NOMO-1 (cell line): Measurements from ENCODE around the gene PGA4.
"Not testable (repeated sequence)": the region's sequence is repeated elsewhere in the genome, so short reads cannot be mapped to it uniquely, and the experiment has no call there.

Source experiments
- DNase-seq, 2 experiments: peaks; one replicate each; lab custom pipeline; 2025; ENCODE audit not compliant: unreplicated experiment in 2 of 2; lab: John Stamatoyannopoulos, UW

PGA4 gene

DNA sequence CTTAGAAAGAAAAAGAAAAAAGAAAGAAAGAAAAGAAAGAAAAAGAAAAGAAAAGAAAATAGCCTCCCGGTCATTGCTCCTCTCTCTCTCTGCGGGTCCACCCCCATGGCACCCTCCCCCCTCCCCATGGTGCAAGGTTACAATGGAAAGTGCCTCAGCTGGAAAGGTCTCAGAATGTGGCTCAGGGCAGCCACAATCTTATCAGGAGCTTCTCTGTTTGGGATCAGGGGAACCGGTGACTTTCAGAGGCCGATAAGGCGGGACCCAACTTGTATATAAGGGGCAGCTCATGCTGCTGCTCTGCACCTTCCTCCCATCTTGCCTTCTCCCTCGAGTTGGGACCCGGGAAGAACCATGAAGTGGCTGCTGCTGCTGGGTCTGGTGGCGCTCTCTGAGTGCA is at the start of gene PGA4:
TSS of gene PGA4 (plus strand) at position 301 of the 400 bp plus-strand sequence. CDS start at position 355, 54 bp downstream.
- DNase-seq = not testable (repeated sequence)

DNA sequence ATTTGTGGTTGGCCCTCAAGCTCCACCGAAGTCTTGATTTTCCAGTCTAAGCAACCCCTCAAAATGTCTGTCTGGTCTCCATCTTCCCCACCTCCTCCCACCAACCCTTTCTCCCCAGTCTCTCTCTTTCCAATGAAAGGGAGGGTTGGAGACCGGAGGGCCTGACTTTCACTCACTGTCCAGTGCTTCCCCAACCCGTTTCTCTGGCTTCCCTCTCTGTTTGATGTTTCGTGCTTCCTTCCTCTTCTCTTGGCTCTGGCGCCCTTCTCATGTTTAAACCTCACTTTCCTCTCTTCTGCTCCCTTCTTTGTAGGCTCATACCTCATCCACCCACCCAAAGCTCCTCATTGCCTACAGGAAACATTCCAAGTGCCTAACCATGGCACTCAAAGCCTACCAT is 49.8 kb upstream of the PGA4 start:
- DNase-seq = peak in 1 of 2 experiments; percentile 17

- DNase-seq = no peak
Measured at GRCh38 chr11:61172888-61173287, 49.3 kb upstream of the PGA4 start.

DNA sequence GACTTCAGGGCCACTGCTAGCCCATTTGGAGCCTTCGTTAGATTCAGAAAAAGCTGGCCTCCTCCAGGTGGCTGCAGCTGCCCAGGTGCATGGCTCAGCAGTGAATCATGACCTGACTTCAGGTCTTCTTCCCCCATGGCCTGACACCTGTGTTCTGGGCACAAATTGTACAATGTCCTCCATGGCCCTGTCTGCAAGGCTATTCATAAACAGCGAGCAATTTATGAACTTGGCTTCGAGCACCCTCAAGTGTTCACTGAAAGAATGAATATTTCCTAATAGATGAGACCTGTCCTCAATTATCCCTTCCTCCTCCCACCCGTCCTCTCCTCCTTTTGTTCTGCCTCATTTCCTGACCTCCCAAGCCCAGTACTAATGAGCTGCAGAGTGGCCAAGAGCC is 48.7 kb upstream of the PGA4 start:
- DNase-seq = no peak

DNA sequence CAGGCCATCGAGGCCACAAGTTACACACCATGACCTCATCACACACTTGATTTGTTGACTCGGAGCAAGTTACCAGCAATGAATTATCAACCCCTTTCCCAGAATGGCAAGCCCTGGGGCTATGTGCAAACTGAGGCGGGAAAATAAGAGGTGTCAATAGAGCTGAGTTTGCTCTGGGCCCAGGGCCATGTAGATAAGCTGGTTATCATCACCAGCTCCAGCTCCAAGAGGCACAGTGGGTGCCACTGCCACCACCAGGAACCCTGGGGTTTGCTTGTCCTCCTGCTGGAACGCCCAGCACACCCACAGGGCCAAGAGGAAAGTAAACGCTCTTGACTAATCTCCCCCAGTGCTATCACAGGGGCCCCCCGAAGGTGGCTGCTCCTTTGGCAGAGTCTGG is 47.9 kb upstream of the PGA4 start:
- no peak for DNase-seq

DNA sequence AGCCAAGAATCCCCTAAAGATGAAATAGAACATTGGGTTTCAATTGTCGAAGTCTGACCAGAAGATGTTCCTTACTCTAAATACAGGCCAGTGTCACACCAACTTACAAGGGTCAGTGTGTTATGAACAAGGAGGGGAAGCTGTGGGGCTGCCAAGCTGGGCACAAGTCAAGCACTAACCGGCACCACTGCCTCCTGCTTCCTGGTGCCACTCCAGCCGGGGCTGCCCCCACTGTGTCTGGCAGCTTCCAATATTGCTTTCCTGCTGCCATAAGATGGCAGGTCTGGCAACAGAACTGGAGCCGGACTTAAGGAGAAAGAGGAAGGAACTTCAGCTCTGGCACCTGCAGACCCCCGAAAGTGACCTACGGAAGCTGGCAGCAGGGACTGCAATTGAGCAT is 47.2 kb upstream of the PGA4 start:
- no peak for DNase-seq

DNA sequence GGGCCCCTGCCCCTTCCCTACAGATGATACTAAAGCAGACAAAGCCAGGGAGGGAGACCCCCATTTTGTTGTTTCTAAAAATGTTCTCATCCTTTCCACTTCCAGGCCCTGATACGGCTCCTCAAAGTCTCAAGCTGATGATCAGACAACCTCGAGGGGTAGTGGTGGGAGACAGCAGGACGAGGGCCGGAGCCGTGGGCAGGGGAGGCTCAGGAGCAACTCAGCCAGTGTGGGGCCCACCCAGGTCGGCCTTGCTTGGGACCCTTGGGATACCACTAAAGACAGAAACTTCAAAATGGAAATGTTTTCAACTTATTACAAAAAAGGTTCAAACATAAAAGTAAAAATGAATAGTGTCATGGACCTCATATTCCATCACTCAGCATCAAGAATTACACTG is 45.7 kb upstream of the PGA4 start:
- no peak for DNase-seq

DNA sequence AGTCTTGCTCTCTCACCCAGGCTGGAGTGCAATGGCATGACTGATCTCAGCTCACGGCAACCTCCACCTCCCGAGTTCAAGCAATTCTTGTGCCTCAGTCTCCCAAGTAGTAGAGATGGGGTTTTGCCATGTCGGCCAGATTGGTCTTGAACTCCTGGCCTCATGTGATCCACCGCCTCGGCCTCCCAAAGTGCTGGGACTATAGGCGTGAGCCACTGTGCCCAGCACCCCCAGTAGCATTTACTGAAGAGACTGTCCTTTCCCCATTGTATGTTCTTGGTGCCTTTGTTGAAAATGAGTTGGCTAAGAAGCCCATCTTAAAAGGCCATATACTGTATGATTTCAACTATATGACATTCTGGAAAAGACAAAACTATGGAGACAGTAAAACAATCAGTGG is 41.9 kb upstream of the PGA4 start:
- DNase-seq = not testable (repeated sequence)

DNA sequence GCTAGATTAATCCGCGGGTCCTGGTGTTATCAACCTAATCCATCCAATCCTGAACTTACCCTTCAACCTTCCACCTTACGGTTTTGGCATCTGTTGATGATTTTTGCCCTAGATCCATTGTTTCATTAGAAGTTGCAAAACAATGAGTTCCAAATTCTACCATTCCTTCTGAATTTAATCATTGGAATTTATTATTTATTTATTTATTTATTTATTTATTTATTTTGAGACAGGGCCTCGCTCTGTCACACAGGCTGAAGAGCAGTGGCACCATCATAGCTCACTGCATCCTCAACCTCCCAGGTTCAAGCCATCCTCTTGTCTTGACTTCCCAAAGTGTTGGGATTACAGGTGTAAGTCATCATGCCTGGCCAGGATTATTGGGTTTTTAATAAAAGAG is 40.7 kb upstream of the PGA4 start:
- no peak for DNase-seq

DNA sequence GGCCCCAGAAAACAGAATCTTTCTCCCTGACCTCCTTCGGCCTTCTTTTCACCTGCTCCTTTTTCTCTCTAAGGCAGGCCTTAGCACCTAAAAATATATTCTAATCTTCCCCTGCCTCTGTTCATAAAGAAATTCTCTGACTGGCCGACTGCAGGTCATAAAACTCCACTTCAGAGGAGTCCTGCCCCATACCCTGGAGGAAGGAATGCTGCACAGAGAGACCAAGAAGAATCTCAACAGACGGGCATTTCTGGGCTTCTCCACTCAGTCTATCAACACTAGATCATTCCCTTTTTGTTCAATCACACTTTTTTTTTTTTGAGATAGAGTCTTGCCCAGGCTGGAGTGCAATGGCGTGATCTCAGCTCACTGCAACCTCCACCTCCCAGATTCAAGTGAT is 38.5 kb upstream of the PGA4 start:
- DNase-seq = no peak

DNA sequence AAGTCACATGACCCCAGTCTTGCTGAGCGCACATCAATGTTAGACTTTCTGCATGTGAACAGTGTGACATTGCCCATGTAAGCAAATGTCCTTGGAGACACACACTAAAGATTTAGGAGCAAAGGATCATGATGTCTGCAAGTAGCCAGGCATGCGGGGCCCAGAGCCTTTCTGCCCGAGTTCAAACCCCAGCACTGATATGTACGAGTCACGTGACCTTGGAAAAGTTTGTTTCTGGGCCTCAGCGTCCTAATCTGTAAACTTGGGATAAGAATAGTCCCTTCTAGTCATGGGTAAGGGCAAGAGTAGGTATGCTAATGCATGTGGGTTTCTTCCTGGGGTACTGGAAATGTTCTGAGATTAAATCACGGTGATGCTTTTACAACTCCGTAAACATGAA is 35.6 kb upstream of the PGA4 start:
- no peak for DNase-seq

- peak; percentile 32 to 70 for DNase-seq
Measured at GRCh38 chr11:61187505-61188130, 34.5 kb upstream of the PGA4 start.

- DNase-seq = no peak
Measured at GRCh38 chr11:61189933-61190332, 32.2 kb upstream of the PGA4 start.

- DNase-seq = no peak
Measured at GRCh38 chr11:61193596-61193995, 28.6 kb upstream of the PGA4 start.

DNA sequence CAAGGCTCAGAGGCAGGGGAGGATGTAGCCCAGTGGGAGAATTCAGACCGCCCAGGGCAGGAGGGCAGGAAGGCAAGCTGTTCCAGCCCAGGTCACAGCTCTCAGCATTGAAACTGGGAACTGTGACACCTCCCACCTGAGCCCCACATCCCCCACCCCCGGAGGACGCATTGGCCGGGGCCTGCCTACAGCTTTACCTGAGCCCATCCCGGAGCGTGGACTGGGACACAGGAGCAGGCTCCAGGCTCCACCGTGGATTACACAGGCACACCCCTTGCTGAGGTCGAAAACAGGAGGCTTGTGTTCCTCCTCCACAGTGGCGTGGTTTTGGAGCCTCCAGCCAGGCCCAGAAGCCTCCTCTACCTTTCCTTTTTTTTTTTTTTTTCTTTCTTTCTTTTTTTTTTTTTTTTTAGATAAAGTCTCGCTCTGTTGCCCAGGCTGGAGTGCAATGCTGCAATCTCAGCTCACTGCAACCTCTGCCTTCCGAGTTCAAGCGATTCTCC is 27.9 kb upstream of the PGA4 start:
- DNase-seq = no peak

DNA sequence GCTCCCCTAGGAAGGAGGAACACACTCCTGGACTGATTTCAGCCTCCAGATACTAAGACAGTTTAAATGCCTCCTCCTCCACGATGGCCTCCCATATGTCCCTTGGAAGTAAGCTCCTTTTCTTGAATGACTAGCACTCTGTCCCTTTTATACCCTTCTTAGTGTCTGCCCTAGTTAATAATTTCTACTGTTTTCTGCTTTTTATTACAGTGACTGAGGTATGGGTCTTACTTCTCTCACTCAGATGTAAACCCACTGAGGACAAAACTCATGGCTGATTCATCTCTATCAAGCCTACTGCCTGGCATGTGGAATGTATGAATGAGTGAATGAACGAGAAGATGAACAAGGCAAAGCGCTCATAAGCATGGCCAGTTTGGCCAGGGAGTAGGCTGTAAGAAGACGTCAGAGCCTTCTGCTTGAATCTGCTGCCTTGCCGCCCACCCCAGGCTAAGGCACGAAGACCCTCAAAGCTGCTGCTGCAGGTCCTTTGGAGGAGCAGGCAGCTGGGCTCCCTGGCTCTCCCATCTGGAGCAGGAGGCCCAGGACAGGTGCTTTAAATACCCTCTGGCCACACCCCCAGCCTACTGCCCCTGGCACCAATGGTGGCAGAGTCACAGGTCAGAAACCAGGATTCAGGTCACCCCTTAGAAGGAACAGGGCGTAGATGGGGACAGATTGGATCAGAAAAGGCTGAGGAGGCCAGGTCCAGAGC is 27.0 kb upstream of the PGA4 start:
- no peak for DNase-seq

DNA sequence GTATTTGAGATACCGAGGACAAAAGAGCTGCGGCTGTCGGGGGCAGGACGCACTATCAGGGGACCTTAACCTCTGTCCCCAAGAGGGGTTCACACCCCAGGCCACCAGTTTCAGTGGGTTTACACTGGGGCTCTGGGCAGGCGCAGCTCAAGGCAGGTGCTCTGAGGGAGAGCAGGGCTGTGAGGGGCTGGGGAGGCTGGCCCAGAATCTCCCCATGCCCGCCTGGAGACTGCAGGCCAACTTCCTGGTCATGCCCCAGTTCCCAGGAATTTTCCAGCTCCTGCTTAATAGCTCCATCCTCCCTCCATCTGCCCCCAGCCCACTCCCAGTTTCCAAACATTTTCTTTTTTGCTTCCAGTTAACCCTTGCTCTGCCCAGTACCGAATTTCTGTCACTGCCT is 26.4 kb upstream of the PGA4 start:
- DNase-seq = no peak

- DNase-seq = no peak
Measured at GRCh38 chr11:61198361-61198760, 23.8 kb upstream of the PGA4 start.

DNA sequence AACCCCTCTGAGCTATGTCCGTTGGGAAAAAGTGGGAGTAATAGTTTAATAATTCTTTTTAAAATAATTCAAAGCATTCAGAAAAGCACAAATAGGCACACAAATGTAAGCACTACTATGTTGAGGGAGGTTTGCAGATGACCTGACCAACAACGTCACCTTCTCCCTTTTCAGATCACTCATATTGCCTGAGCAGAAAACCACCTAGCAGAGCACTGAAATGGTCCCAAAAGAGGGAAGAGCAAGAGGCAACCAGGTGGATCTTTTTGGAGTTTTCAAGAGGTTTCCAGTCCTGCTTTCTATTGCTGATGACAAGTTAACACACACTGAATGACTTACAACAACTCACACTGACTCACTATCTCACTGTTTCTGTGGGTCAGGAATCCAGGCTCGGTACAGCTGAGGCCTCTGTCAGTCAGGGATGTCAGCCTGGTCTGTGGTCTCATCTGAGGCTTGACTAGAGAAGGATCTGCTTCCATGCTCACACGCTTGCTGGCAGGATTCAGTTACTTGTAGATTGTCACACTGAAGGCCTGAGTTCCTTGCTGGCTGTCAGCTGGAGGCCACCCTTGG is 23.1 kb upstream of the PGA4 start:
- no peak for DNase-seq

- no peak for DNase-seq
Measured at GRCh38 chr11:61201476-61201875, 20.7 kb upstream of the PGA4 start.

DNA sequence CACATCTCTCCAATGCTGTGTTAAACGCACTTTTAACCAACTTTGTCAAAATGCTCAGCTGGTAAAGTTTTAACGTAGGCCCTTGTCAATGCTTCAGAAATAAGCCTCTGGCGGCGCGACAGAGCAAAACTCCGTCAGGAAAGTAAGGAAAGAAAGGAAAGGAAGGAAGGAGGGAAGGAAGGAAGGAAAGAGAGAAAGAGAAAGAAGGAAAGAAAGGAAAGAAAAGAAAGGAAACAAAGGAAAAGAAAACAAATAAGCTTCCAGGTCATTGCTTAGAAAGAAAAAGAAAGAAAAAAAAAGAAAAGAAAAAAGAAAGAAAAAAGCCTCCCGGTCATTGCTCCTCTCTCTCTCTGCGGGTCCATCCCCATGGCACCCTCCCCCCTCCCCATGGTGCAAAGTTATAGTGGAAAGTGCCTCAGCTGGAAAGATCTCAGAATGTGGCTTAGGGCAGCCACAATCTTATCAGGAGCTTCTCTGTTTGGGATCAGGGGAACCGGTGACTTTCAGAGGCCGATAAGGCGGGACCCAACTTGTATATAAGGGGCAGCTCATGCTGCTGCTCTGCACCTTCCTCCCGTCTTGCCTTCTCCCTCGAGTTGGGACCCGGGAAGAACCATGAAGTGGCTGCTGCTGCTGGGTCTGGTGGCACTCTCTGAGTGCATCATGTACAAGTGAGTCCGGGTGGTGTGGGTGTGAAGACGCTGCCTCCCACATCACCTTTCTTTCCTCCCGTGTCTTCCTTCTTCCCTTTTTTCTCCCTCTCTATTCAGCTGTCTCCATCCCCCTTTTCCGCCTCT is 19.0 kb upstream of the PGA4 start, which contains the start of gene PGA3:
TSS of gene PGA3 (plus strand) at position 566 of the 797 bp plus-strand sequence. CDS start at position 616, 50 bp downstream.
- not testable (repeated sequence) for DNase-seq
